Kidney epithelial cell (primary cell): Measurements from ENCODE around the gene JCAD. TPM values are rescaled to one million over a fixed set of nuclear protein-coding genes. Genes with fewer than 3 reads are reported as not detected.
"Not testable (repeated sequence)": the region's sequence is repeated elsewhere in the genome, so short reads cannot be mapped to it uniquely, and the experiment has no call there.

Source experiments
- DNase-seq: peaks from one replicate; pipeline ENCODE4 v3.0.0-alpha.2; 2010; ENCODE audit warnings: low read depth
- H3K27me3 ChIP-seq: 2 replicates; pipeline ENCODE4 v1.6.0; 2011; ENCODE audit warnings: low read length; ENCODE audit not compliant: control insufficient read depth, insufficient read depth
- H3K36me3 ChIP-seq: 2 replicates; pipeline ENCODE4 v1.5.1; 2011; ENCODE audit warnings: low read length; ENCODE audit not compliant: control insufficient read depth, insufficient read depth
- H3K4me3 ChIP-seq: 2 replicates; pipeline ENCODE4 v1.5.1; 2011; ENCODE audit warnings: low read depth, mild to moderate bottlenecking, control low read depth, low read length
- CTCF ChIP-seq: IDR thresholded peaks from 2 replicates; pipeline ENCODE4 v1.5.1; 2011; ENCODE audit warnings: mild to moderate bottlenecking, moderate library complexity, low read length, control low read depth, inconsistent platforms; ENCODE audit not compliant: insufficient read depth, poor library complexity, severe bottlenecking
- total RNA-seq: library from RNA; depleted of rRNA; stranded (reverse); fragments of >200 nt; gene quantifications from 2 replicates; pipeline ENCODE4 v1.2.3, GENCODE V29; 2015

Gene JCAD, protein sequence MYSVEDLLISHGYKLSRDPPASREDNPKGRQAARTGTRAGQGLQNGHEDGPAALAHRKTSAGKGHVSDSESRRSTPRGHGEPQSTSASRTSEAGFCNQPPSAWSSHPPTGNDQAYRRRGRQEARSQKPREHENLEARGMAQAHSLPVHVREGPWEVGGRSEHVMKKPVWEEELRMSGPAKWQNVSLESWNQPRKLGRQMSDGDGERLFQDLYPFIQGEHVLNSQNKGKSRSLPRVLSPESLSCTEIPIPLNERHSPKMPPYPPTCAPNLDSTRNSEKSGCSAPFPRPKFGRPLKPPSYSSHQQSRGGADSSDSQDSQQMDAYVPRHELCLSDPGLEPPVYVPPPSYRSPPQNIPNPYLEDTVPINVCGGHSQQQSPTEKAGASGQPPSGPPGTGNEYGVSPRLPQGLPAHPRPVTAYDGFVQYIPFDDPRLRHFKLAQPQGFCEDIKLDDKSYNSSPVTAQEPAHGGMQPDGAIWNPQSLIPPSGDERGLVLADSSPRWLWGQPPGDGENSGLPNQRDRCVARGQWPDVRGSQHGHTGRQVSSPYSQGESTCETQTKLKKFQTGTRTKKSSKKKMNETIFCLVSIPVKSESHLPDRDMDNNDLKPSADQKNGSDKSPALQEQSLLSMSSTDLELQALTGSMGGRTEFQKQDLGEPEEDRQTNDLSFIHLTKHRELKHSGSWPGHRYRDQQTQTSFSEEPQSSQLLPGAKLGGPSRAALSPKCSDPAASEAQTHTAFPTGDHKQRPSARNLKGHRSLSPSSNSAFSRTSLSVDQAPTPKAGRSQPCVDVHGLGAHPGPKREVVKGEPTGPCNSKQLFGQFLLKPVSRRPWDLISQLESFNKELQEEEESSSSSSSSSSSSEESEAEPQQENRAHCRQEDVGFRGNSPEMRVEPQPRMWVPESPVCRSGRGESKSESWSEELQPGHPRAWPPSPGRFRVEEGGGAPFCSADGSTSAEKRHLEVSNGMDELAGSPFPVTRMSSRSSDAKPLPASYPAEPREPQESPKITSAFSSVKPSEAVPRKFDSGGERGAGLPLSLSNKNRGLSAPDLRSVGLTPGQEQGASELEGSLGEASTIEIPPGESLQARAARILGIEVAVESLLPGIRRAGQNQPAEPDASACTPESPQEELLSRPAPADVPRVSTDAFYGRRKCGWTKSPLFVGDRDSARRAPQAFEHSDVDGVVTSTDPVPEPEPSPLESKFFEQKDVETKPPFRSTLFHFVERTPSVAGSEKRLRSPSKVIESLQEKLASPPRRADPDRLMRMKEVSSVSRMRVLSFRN (N-terminal part only)
- 1.7 and 2.2 TPM in 2 replicates for total RNA-seq

DNA sequence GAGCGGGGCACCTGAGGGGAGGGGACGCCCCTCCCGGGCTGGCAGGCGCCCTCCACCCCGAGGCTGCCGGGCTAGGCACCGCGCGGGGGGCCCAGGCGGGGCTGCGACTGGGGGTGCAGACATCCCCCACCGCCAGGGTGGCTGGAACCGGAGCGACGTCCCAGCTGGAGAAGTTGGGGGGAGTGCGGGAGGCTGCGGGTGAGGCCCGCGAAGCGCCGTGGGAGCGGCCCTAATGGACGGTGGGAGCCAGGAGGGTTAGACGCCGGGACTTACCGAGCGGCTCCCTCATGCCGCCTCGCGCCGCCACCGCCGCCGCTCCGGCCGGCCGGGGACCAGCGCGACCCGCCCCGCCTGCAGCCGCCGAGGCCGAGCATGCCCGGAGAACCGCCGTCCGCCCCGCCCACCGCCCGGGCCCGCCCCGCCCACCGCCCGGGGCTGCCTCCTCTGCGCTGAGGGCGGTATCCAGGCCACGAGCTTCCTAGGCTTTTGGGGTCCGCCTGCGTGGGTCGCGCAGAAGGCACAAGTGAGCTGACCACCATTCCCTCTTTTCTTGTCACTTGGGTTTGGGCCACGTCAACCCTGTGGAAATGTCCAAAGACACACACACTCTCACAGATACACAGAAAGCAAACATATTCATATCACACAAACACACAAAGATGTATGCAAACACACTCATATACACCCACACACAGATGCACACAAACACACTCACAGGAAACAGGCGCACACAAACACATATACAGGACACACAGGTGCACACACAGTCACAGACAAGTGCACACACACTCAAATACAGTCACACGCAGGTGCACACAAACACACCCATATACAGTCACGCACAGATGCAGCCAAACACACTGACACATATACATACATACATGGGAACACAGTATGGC, at the start of gene JCAD:
Gene JCAD, minus strand, starts transcription at position 378 of the 899 bp plus-strand sequence. CDS start 11,774 bp downstream, outside the sequence.
- no peak for TF ChIP-seq CTCF
- no peaks in the 10 kb centered on the region for H3K36me3 ChIP-seq
- H3K4me3 ChIP-seq, result peak within 1 kb of the TSS; percentile 78
- DNase-seq, result no peak
- H3K27me3 ChIP-seq, result no peaks in the 10 kb centered on the region

- DNase-seq, result no peak
- H3K4me3 ChIP-seq, result no peak overlapping the region
- no peaks in the 10 kb centered on the region for H3K36me3 ChIP-seq
- H3K27me3 ChIP-seq, result no peaks in the 10 kb centered on the region
- TF ChIP-seq CTCF, result no peak
Observed at GRCh38 chr10:30106987-30107386, 47.6 kb upstream of the JCAD start.

GRCh38 chr10:30103595-30104320, 44.4 kb upstream of the JCAD start:
- no peak overlapping the region for H3K4me3 ChIP-seq
- TF ChIP-seq CTCF, result no peak
- H3K36me3 ChIP-seq, result no peaks in the 10 kb centered on the region
- DNase-seq, result no peak
- H3K27me3 ChIP-seq, result no peaks in the 10 kb centered on the region

DNA sequence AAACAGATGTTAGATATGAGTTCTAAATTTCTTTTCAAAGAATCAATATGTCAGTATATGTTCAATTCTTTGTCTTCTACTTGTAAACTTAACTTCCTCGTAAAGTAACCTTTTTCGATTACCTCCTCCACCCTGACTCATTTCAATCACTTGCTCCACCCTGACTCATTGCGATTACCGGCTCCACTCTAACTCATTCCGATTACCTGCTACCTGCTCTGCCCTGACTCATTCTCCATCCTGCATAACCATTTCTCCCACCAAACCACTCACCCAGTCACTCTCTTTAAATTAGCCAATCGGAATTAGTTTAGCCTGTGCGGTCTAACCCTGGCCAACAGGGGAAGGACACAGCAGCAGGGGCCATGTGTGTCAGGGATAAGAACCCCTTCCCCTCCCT, 40.3 kb upstream of the JCAD start:
- not testable (repeated sequence) for H3K4me3 ChIP-seq, H3K36me3 ChIP-seq, H3K27me3 ChIP-seq
- DNase-seq, result peak; percentile 18

- no peaks in the 10 kb centered on the region for H3K27me3 ChIP-seq
- no peak overlapping the region for H3K4me3 ChIP-seq
- no peaks in the 10 kb centered on the region for H3K36me3 ChIP-seq
- TF ChIP-seq CTCF, result no peak
- DNase-seq, result no peak
Observed at GRCh38 chr10:30099101-30099500, 39.7 kb upstream of the JCAD start.
